MCF 10A (cell line): ENCODE data around the gene CHD1. TPM values are rescaled to one million over a fixed set of nuclear protein-coding genes. Genes with fewer than 3 reads are reported as not detected.

Experiments used
- BruUV-seq: library from RNA; stranded (reverse); fragments of 400-500 nt; replicated peaks from 2 replicates; lab custom pipeline; 2021; lab: Mats Ljungman, UMichigan
- CTCF ChIA-PET: fragments of 300-600 bp; sonication (Branson Sonifier 250); formaldehyde crosslinking; extraction: SDS; loops from one replicate; lab custom pipeline; 2021; ENCODE audit warnings: antibody characterized with exemption, inconsistent platforms; lab: Yijun Ruan, JAX
- POLR2A ChIA-PET: fragments of 300-600, 350-650 bp; sonication (Branson Sonifier 250); formaldehyde crosslinking; extraction: SDS; loops from one replicate; lab custom pipeline; 2020; ENCODE audit warnings: antibody characterized with exemption, inconsistent platforms; lab: Yijun Ruan, JAX
- DNase-seq: peaks from one replicate; pipeline ENCODE4 v3.0.0-alpha.2; 2018; ENCODE audit not compliant: unreplicated experiment
- H3K27ac Mint-ChIP-seq: one replicate; pipeline ENCODE4 v1.8.0; 2022; ENCODE audit warnings: mild to moderate bottlenecking, low read depth, mixed read lengths; ENCODE audit not compliant: unreplicated experiment
- H3K27me3 Mint-ChIP-seq: one replicate; pipeline ENCODE4 v1.8.0; 2022; ENCODE audit warnings: mixed read lengths; ENCODE audit not compliant: insufficient read depth, unreplicated experiment
- H3K36me3 Mint-ChIP-seq: one replicate; pipeline ENCODE4 v1.8.0; 2022; ENCODE audit warnings: mild to moderate bottlenecking, moderate library complexity, mixed read lengths; ENCODE audit not compliant: insufficient read depth, unreplicated experiment
- H3K4me1 Mint-ChIP-seq: one replicate; pipeline ENCODE4 v1.8.0; 2022; ENCODE audit warnings: mixed read lengths; ENCODE audit not compliant: insufficient read depth, unreplicated experiment
- H3K4me3 Mint-ChIP-seq: one replicate; pipeline ENCODE4 v1.8.0; 2022; ENCODE audit warnings: mild to moderate bottlenecking, moderate library complexity, mixed read lengths; ENCODE audit not compliant: unreplicated experiment
- H3K9me3 Mint-ChIP-seq: one replicate; pipeline ENCODE4 v1.8.0; 2022; ENCODE audit warnings: mixed read lengths; ENCODE audit not compliant: unreplicated experiment
- intact Hi-C: fragments of 100-400 bp; cut with micrococcal nuclease; formaldehyde crosslinking; loops from 2 replicates; pipeline ENCODE4 v1.14.1; 2022
- total RNA-seq: library from RNA; stranded (reverse); gene quantifications from 2 replicates; pipeline ENCODE4 v1.2.3, GENCODE V29; 2022
- TF ChIP-seq, protein P1 (sequence below): fragments of 200-600 bp; IDR thresholded peaks from one replicate; pipeline ENCODE4 v1.8.0; 2022; ENCODE audit warnings: antibody characterized with exemption, mild to moderate bottlenecking; ENCODE audit not compliant: unreplicated experiment

CHD1 gene
- total RNA-seq, 1 experiment from 2014 or later = 54.7 TPM

GRCh38 chr5:98942847-98943246 lies 14.0 kb upstream of the CHD1 start:
- peak; percentile 81 for DNase-seq
- H3K4me1 Mint-ChIP-seq = peaks cover 51% of the 10 kb centered on the region
- peak overlapping the region; percentile 59 for H3K27ac Mint-ChIP-seq
- peaks cover 18% of the 10 kb centered on the region for H3K36me3 Mint-ChIP-seq
- ChIA-PET CTCF (interaction anchor here (0.5 kb wide), 1 partner anchor 57 kb away, joined by 3 read pairs; no protein-coding TSS in a partner anchor), POLR2A (interaction anchor here (0.6 to 8.9 kb wide), 8 partner anchors 9 to 77 kb away, joined by 3 to 167 read pairs (median 4); partner anchors contain the start of gene CHD1)
- H3K9me3 Mint-ChIP-seq = no peaks in the 10 kb centered on the region
- no peaks in the 10 kb centered on the region for H3K27me3 Mint-ChIP-seq
- intact Hi-C loops = no loop called here
- H3K4me3 Mint-ChIP-seq = peak overlapping the region; percentile 3
- TF ChIP-seq, protein P1, sequence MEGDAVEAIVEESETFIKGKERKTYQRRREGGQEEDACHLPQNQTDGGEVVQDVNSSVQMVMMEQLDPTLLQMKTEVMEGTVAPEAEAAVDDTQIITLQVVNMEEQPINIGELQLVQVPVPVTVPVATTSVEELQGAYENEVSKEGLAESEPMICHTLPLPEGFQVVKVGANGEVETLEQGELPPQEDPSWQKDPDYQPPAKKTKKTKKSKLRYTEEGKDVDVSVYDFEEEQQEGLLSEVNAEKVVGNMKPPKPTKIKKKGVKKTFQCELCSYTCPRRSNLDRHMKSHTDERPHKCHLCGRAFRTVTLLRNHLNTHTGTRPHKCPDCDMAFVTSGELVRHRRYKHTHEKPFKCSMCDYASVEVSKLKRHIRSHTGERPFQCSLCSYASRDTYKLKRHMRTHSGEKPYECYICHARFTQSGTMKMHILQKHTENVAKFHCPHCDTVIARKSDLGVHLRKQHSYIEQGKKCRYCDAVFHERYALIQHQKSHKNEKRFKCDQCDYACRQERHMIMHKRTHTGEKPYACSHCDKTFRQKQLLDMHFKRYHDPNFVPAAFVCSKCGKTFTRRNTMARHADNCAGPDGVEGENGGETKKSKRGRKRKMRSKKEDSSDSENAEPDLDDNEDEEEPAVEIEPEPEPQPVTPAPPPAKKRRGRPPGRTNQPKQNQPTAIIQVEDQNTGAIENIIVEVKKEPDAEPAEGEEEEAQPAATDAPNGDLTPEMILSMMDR = no peak
- no TSS peak for BruUV-seq

DNA sequence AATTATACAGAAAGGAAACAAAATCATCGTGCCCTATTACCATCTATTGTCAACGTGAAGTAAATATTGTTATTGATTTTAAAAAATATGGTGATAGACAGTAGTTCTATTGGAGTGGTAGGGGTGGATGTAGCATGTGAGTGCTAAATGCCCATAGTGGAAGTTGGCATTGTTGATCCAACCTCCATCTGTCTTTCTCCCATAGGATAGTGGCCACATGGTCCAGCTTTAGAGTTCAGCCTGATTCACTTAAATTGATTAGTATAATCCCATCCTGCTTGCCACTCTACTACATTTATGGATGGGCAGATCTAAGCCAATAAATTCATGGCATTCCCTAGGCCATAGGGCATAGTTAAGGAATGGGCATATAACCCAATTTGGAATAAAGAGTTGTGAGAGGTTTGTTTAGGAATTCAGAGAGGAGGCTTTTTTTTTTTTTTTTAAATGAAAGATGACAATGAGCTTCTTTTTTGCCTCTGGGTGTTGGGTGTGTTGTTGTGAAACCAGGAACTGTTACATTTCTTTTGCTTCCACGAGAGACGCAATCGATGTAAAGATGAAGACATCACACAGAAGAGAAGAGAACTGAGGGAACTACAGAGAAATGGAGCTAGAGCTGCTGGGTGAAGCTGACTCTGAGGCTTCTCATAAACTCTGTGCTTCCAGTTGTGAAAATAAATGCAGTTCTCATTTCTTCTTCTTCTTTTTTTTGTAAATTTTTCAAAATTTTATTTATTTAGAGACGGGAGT lies 12.5 kb upstream of the CHD1 start:
- Mint-ChIP-seq H3K27ac (peak overlapping the region; percentile 10), H3K36me3 (peaks cover 13% of the 10 kb centered on the region), H3K4me3 (no peak overlapping the region), H3K4me1 (peaks cover 41% of the 10 kb centered on the region), H3K9me3 (no peaks in the 10 kb centered on the region), H3K27me3 (no peaks in the 10 kb centered on the region)
- DNase-seq = peak; percentile 70
- no TSS peak for BruUV-seq
- TF ChIP-seq, protein P1 = no peak
- POLR2A ChIA-PET = interaction anchor here (0.5 to 8.9 kb wide), 9 partner anchors 9 to 91 kb away, joined by 3 to 167 read pairs (median 6); partner anchors contain the start of gene CHD1
- CTCF ChIA-PET = interaction anchor here (0.6 to 1.7 kb wide), 8 partner anchors 9 to 91 kb away, joined by 3 to 7 read pairs (median 3); no protein-coding TSS in a partner anchor
- intact Hi-C loops = no loop called here

DNA sequence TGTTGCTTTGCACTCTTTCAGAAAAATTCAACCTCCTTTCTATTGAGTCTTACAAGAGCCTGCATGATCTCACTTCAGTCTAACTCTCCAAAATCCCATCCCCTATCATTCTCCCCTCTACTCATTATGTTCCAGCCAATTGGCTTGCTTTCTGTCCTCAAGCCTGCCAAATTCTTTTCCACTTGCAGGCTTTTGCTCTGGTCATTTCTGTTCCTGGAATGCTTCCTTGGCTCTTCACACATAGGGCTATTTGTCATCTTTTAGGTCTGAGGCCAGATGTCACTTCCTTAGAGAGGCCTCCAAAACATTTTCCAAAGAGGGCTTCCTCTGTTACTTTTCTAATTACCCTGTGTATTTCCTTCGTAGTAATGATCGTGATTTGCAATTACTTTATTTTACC lies 11.8 kb upstream of the CHD1 start:
- no peak overlapping the region for H3K4me3 Mint-ChIP-seq
- intact Hi-C loops = no loop called here
- peaks cover 41% of the 10 kb centered on the region for H3K4me1 Mint-ChIP-seq
- POLR2A ChIA-PET = interaction anchor here (1.4 to 8.9 kb wide), 5 partner anchors 9 to 92 kb away, joined by 5 to 167 read pairs (median 6); partner anchors contain the start of gene CHD1
- CTCF ChIA-PET = interaction anchor here (0.7 to 1.3 kb wide), 4 partner anchors 13 to 92 kb away, joined by 3 to 4 read pairs (median 3); no protein-coding TSS in a partner anchor
- no peak for DNase-seq
- no peaks in the 10 kb centered on the region for H3K9me3 Mint-ChIP-seq
- BruUV-seq = no TSS peak
- H3K27ac Mint-ChIP-seq = peak overlapping the region; percentile 10
- peaks cover 10% of the 10 kb centered on the region for H3K36me3 Mint-ChIP-seq
- TF ChIP-seq, protein P1 = no peak
- no peaks in the 10 kb centered on the region for H3K27me3 Mint-ChIP-seq

- no peak for DNase-seq
- POLR2A ChIA-PET = interaction anchor here (0.6 to 8.9 kb wide), 2 partner anchors 10 to 467 kb away, joined by 3 to 167 read pairs; partner anchors contain the start of gene CHD1
- intact Hi-C loops = no loop called here
- TF ChIP-seq, protein P1 = no peak
- peaks cover 12% of the 10 kb centered on the region for H3K36me3 Mint-ChIP-seq
- H3K4me3 Mint-ChIP-seq = no peak overlapping the region
- no peak overlapping the region for H3K27ac Mint-ChIP-seq
- no peaks in the 10 kb centered on the region for H3K9me3 Mint-ChIP-seq
- BruUV-seq = no TSS peak
- H3K4me1 Mint-ChIP-seq = peaks cover 54% of the 10 kb centered on the region
- no peaks in the 10 kb centered on the region for H3K27me3 Mint-ChIP-seq
- CTCF ChIA-PET = no interaction called here
Observed at GRCh38 chr5:98938464-98938863, 9.7 kb upstream of the CHD1 start.
